ENCODE measurements around the gene WWP2.

DNA sequence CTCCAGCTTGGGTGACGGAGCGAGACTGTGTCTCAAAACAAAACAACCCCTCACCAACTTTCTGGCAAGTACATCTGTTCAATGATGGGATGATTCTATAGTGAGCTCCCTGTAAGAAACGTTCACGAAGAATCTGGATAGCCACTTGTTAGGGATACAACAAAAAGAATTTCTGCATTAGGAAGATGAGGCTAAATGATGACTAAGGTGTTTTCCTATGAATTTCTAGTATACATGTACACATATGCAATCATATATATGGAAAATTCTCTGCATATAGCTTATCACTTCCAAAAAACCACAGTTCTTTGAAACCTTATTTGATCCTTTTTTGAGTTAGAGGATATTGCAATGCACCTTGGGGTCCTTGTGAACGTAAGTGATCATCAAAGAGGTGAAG, 124.6 kb downstream of the WWP2 start:
- TF ChIP-seq, protein P1, sequence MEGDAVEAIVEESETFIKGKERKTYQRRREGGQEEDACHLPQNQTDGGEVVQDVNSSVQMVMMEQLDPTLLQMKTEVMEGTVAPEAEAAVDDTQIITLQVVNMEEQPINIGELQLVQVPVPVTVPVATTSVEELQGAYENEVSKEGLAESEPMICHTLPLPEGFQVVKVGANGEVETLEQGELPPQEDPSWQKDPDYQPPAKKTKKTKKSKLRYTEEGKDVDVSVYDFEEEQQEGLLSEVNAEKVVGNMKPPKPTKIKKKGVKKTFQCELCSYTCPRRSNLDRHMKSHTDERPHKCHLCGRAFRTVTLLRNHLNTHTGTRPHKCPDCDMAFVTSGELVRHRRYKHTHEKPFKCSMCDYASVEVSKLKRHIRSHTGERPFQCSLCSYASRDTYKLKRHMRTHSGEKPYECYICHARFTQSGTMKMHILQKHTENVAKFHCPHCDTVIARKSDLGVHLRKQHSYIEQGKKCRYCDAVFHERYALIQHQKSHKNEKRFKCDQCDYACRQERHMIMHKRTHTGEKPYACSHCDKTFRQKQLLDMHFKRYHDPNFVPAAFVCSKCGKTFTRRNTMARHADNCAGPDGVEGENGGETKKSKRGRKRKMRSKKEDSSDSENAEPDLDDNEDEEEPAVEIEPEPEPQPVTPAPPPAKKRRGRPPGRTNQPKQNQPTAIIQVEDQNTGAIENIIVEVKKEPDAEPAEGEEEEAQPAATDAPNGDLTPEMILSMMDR (IDR thresholded peaks at IDR 0.05; ENCODE audit: extremely low read depth in 1 of 2, insufficient read depth in 1 of 2, low read depth in 1 of 2, low read length in 2 of 2) = no peak
- TF ChIP-seq EZH2 (IDR thresholded peaks at IDR 0.05; ENCODE audit: borderline replicate concordance, low read depth, low read length, severe bottlenecking) = no peak
- TF ChIP-seq POLR2A (IDR thresholded peaks at IDR 0.05; ENCODE audit: low read depth, low read length) = no peak
- no peak for TF ChIP-seq FOS (IDR thresholded peaks at IDR 0.05; ENCODE audit: borderline replicate concordance, insufficient read depth, low read length)
- TF ChIP-seq POLR2AphosphoS5 (IDR thresholded peaks at IDR 0.05; ENCODE audit: insufficient read depth, low read depth, low read length) = no peak
- TF ChIP-seq, protein P2, sequence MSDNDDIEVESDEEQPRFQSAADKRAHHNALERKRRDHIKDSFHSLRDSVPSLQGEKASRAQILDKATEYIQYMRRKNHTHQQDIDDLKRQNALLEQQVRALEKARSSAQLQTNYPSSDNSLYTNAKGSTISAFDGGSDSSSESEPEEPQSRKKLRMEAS (IDR thresholded peaks at IDR 0.05; ENCODE audit: insufficient read depth, insufficient read length) = no peak
- no peak for TF ChIP-seq JUN (IDR thresholded peaks at IDR 0.05; ENCODE audit: borderline replicate concordance, insufficient read depth, insufficient read length, low read depth)
- TF ChIP-seq MYC (IDR thresholded peaks at IDR 0.05; ENCODE audit: low read depth, low read length) = no peak

All from endothelial cell of umbilical vein (primary cell).